GM23248 (cell line): ENCODE measurements around the gene ITM2C. TPM values are rescaled to one million over a fixed set of nuclear protein-coding genes. Genes with fewer than 3 reads are reported as not detected.

Source experiments
- DNase-seq: peaks from one replicate; pipeline ENCODE4 v3.0.0-alpha.2; 2015
- H2AFZ ChIP-seq: fragments of 200-600 bp; sonication (generic); 2 replicates; pipeline ENCODE4 v1.6.1; 2016; ENCODE audit warnings: antibody characterized with exemption
- H3F3A ChIP-seq: fragments of 200-600 bp; sonication (generic); 2 replicates; pipeline ENCODE4 v1.6.1; 2016; ENCODE audit warnings: mild to moderate bottlenecking, antibody characterized with exemption, mixed run types; ENCODE audit not compliant: insufficient read depth
- H3K27ac ChIP-seq: fragments of 200-600 bp; sonication (generic); 2 replicates; pipeline ENCODE4 v1.5.1; 2016; ENCODE audit warnings: mild to moderate bottlenecking
- H3K27me3 ChIP-seq: fragments of 200-600 bp; sonication (generic); replicated peaks from 2 replicates; pipeline ENCODE4 v1.6.1; 2016; ENCODE audit warnings: mild to moderate bottlenecking; ENCODE audit not compliant: insufficient read depth
- H3K36me3 ChIP-seq: fragments of 200-600 bp; sonication (generic); 2 replicates; pipeline ENCODE4 v1.6.1; 2016; ENCODE audit warnings: low read depth, mild to moderate bottlenecking
- H3K4me1 ChIP-seq: fragments of 200-600 bp; sonication (generic); 2 replicates; pipeline ENCODE4 v1.6.1; 2016; ENCODE audit warnings: mild to moderate bottlenecking; ENCODE audit not compliant: insufficient read depth
- H3K4me2 ChIP-seq: fragments of 200-600 bp; sonication (generic); one replicate; pipeline ENCODE4 v1.6.1; 2016; ENCODE audit warnings: mild to moderate bottlenecking; ENCODE audit not compliant: unreplicated experiment
- H3K4me3 ChIP-seq: fragments of 200-600 bp; sonication (generic); 2 replicates; pipeline ENCODE4 v1.5.1; 2016; ENCODE audit warnings: mild to moderate bottlenecking
- H3K79me2 ChIP-seq: fragments of 200-600 bp; sonication (generic); 2 replicates; pipeline ENCODE4 v1.6.1; 2016; ENCODE audit warnings: mild to moderate bottlenecking; ENCODE audit not compliant: insufficient read depth
- H3K9ac ChIP-seq: fragments of 200-600 bp; sonication (generic); 2 replicates; pipeline ENCODE4 v1.6.1; 2016; ENCODE audit warnings: mild to moderate bottlenecking
- H3K9me2 ChIP-seq: fragments of 200-600 bp; sonication (generic); 2 replicates; pipeline ENCODE4 v1.6.1; 2016; ENCODE audit warnings: mixed run types, mild to moderate bottlenecking, moderate library complexity; ENCODE audit not compliant: insufficient read depth
- H3K9me3 ChIP-seq: fragments of 200-600 bp; sonication (generic); one replicate; pipeline ENCODE4 v1.6.1; 2017; ENCODE audit warnings: low read depth
- H4K20me1 ChIP-seq: fragments of 200-600 bp; sonication (generic); 2 replicates; pipeline ENCODE4 v1.6.0; 2016; ENCODE audit not compliant: insufficient read depth
- EZH2 ChIP-seq: fragments of 200-600 bp; sonication (generic); IDR thresholded peaks from 2 replicates; pipeline ENCODE4 v1.6.1; 2018; ENCODE audit warnings: antibody characterized with exemption, mild to moderate bottlenecking; ENCODE audit not compliant: insufficient read depth, poor library complexity, severe bottlenecking
- EZH2phosphoT487 ChIP-seq: fragments of 200-600 bp; sonication (generic); IDR thresholded peaks from 2 replicates; pipeline ENCODE4 v1.6.1; 2018; ENCODE audit warnings: antibody characterized with exemption, moderate library complexity, mild to moderate bottlenecking, low read depth; ENCODE audit not compliant: insufficient read depth
- WGBS, 2 experiments: methylation state at CpG; one replicate each; pipeline ENCODE4 v1.1.6; 2015 to 2017; ENCODE audit warnings: low lambda C conversion rate in 2 of 2, low coverage in 1 of 2; ENCODE audit errors: missing lambda C conversion rate in 2 of 2; 5-methylcytosine and 5-hydroxymethylcytosine counted together
- in situ Hi-C: fragments of 300-500 bp; cut with MboI; formaldehyde crosslinking; loops from 2 replicates; pipeline ENCODE4 v1.15.0; 2020
- polyA plus RNA-seq: library from polyadenylated mRNA; unstranded; fragments of >200 nt; fragmentation: Nextera tagmentation; extraction: Ambion mirVana; gene quantifications from 2 replicates; pipeline ENCODE4 v1.2.1, GENCODE V29; 2016
- total RNA-seq: library from RNA; depleted of rRNA; stranded (reverse); fragments of >200 nt; shearing (Covaris generic); gene quantifications from 2 replicates; pipeline ENCODE4 v1.2.3, GENCODE V29; 2014

ITM2C gene
- total and polyA plus RNA-seq, 2 experiments from 2014 or later: 38.9 to 47.3 TPM

- Histone ChIP-seq H3K4me2 (no peak overlapping the region), H3K4me3 (no peak overlapping the region), H3K9me3 (no peaks in the 10 kb centered on the region), H3K9ac (no peak overlapping the region), H4K20me1 (no peaks in the 10 kb centered on the region), H3K4me1 (peaks cover 9% of the 10 kb centered on the region; the same call in 1 of the 2 replicates), H2AFZ (no peak overlapping the region), H3K79me2 (no peaks in the 10 kb centered on the region), H3K36me3 (no peaks in the 10 kb centered on the region), H3F3A (no peaks in the 10 kb centered on the region), H3K9me2 (no peaks in the 10 kb centered on the region), H3K27ac (no peak overlapping the region), H3K27me3 (peaks cover 14% of the 10 kb centered on the region; the same call in 1 of the 2 replicates)
- in situ Hi-C loops: no loop called here
- TF ChIP-seq EZH2phosphoT487 (no peak), EZH2 (no peak)
- WGBS, 2 experiments: 53 to 57% methylated on average over 5 of the region's 5 CpGs
- DNase-seq: no peak
Observed at GRCh38 chr2:230912046-230912445, 47.3 kb downstream of the ITM2C start.

GRCh38 chr2:230912724-230913123, 48.0 kb downstream of the ITM2C start:
- Histone ChIP-seq H3K9ac (no peak overlapping the region), H3F3A (no peaks in the 10 kb centered on the region), H3K27me3 (peaks cover 20% of the 10 kb centered on the region; the same call in 1 of the 2 replicates), H3K9me3 (no peaks in the 10 kb centered on the region), H3K27ac (no peak overlapping the region), H3K4me1 (peaks cover 9% of the 10 kb centered on the region; the same call in 1 of the 2 replicates), H3K36me3 (no peaks in the 10 kb centered on the region), H3K4me2 (no peak overlapping the region), H3K79me2 (no peaks in the 10 kb centered on the region), H4K20me1 (no peaks in the 10 kb centered on the region), H3K4me3 (no peak overlapping the region), H2AFZ (no peak overlapping the region), H3K9me2 (no peaks in the 10 kb centered on the region)
- TF ChIP-seq EZH2: no peak
- TF ChIP-seq EZH2phosphoT487: no peak
- DNase-seq: no peak
- WGBS, 2 experiments: 84 to 87% methylated on average over 5 of the region's 5 CpGs
- in situ Hi-C loops: no loop called here

- no peaks in the 10 kb centered on the region for H3F3A ChIP-seq
- 65 to 67% methylated on average over 5 of the region's 5 CpGs for WGBS, 2 experiments
- H3K9me3 ChIP-seq: no peaks in the 10 kb centered on the region
- no peaks in the 10 kb centered on the region for H3K79me2 ChIP-seq
- H3K9me2 ChIP-seq: no peaks in the 10 kb centered on the region
- no peaks in the 10 kb centered on the region for H3K36me3 ChIP-seq
- peak; percentile 26 for DNase-seq
- H3K9ac ChIP-seq: no peak overlapping the region
- H3K4me2 ChIP-seq: no peak overlapping the region
- H3K4me1 ChIP-seq: 0 out of 2 replicates have a peak, but pooled peaks cover 4% of the 10 kb centered on the region
- H3K27ac ChIP-seq: no peak overlapping the region
- H3K4me3 ChIP-seq: no peak overlapping the region
- no peak overlapping the region for H2AFZ ChIP-seq
- no peaks in the 10 kb centered on the region for H4K20me1 ChIP-seq
- H3K27me3 ChIP-seq: peaks cover 28% of the 10 kb centered on the region; the same call in 1 of the 2 replicates
- in situ Hi-C loops: no loop called here
- TF ChIP-seq EZH2 (no peak), EZH2phosphoT487 (no peak)
Observed at GRCh38 chr2:230913406-230914143, 48.8 kb downstream of the ITM2C start.

GRCh38 chr2:230914886-230915285, 50.1 kb downstream of the ITM2C start:
- H3K79me2 ChIP-seq: no peaks in the 10 kb centered on the region
- WGBS, 2 experiments: 65 to 69% methylated on average over 3 of the region's 3 CpGs
- no peak overlapping the region for H3K4me2 ChIP-seq
- in situ Hi-C loops: no loop called here
- peaks cover 38% of the 10 kb centered on the region for H3K27me3 ChIP-seq
- no peak overlapping the region for H2AFZ ChIP-seq
- no peaks in the 10 kb centered on the region for H4K20me1 ChIP-seq
- H3K9me3 ChIP-seq: no peaks in the 10 kb centered on the region
- no peak for DNase-seq
- TF ChIP-seq EZH2phosphoT487 (no peak), EZH2 (no peak)
- H3F3A ChIP-seq: no peaks in the 10 kb centered on the region
- no peaks in the 10 kb centered on the region for H3K36me3 ChIP-seq
- no peak overlapping the region for H3K4me3 ChIP-seq
- no peaks in the 10 kb centered on the region for H3K4me1 ChIP-seq
- H3K9ac ChIP-seq: no peak overlapping the region
- no peak overlapping the region for H3K27ac ChIP-seq
- H3K9me2 ChIP-seq: no peaks in the 10 kb centered on the region
